Medulla oblongata (tissue), 1 donor: Measurements from ENCODE around the gene MASP2.
"Not testable (repeated sequence)": the region's sequence is repeated elsewhere in the genome, so short reads cannot be mapped to it uniquely, and the experiment has no call there.

ENCODE experiments used
- DNase-seq: peaks from one replicate; pipeline ENCODE4 v3.0.0-alpha.2; 2015; ENCODE audit errors: extremely low spot score

Gene MASP2

GRCh38 chr1:11046625-11047365 lies at the start of gene MASP2:
Gene MASP2, minus strand, starts transcription at chr1:11047239. Its CDS starts 32 bp downstream, at chr1:11047207.
- DNase-seq: no peak

DNA sequence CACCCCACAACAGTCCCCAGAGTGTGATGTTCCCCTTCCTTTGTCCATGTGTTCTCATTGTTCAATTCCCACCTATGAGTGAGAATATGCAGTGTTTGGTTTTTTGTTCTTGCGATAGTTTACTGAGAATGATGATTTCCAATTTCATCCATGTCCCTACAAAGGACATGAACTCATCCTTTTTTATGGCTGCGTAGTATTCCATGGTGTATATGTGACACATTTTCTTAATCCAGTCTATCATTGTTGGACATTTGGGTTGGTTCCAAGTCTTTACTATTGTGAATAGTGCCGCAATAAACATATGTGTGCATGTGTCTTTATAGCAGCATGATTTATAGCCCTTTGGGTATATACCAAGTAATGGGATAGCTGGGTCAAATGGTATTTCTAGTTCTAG lies 36.7 kb upstream of the MASP2 start:
- DNase-seq: not testable (repeated sequence)

DNA sequence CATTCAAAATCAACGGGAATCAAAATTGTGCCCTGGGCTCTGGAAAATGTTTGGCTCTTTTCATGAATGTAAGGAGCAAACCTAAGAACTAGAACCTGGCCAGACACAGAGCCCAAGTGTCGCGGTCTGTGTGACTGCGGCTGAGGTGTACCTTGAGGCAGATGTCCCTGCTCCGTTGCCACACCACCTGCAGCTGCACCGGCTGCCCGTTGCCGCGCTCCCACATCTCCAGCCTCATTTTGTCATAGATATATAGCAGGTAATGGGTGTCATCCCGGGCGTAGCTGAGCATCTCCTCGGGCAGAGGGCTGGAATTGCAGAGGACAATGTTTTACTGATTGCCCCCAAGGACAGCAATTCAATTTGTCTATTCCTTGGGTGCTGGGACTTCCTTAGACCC lies 33.9 kb upstream of the MASP2 start:
- no peak for DNase-seq

- no peak for DNase-seq
Measured at GRCh38 chr1:11078631-11079030, 31.6 kb upstream of the MASP2 start.

DNA sequence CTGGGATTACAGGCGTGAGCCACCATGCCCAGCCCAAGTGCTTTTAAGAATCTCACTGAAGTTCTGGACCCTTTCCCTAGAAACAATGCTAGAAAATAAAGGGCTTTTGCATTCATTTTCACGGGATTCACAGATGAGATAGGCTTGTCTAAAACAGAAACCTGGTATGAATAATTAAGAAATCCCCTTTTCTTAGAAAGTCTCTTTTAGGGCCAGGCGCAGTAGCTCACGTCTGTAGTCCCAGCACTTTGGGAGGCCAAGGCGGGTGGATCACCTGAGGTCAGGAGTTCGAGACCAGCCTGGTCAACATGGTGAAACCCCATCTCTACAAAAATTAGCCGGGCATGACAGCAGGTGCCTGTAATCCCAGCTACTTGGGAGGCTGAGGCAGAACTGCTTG lies 26.4 kb upstream of the MASP2 start:
- DNase-seq: not testable (repeated sequence)

GRCh38 chr1:11072216-11072917 lies 25.3 kb upstream of the MASP2 start:
- no peak for DNase-seq

GRCh38 chr1:11071463-11072215 lies 24.6 kb upstream of the MASP2 start:
- no peak for DNase-seq

GRCh38 chr1:11070876-11071275 lies 23.8 kb upstream of the MASP2 start:
- DNase-seq: no peak

- DNase-seq: peak; percentile 61
Measured at GRCh38 chr1:11068600-11069473, 21.8 kb upstream of the MASP2 start.

- peak; percentile 42 for DNase-seq
Measured at GRCh38 chr1:11067716-11068599, 20.9 kb upstream of the MASP2 start.

DNA sequence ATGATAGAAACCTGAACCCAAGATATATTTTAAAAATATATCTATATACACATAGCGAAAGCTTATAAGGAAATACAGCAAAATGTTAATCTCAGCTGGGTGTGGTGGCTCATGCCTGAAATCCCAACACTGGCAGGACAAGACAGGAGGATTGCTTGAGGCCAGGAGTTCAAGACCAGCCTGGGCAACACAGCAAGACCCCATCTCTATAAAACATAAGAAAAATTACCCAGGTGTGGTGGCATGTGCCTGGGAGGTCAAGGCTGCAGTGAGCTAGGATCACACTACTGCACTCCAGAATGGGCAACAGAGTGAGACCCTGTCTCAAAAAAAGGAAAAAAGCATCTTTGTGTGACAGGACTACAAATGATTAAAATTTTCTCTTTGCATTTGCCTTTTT lies 18.8 kb upstream of the MASP2 start:
- no peak for DNase-seq

- no peak for DNase-seq
Measured at GRCh38 chr1:11064942-11065341, 17.9 kb upstream of the MASP2 start.

DNA sequence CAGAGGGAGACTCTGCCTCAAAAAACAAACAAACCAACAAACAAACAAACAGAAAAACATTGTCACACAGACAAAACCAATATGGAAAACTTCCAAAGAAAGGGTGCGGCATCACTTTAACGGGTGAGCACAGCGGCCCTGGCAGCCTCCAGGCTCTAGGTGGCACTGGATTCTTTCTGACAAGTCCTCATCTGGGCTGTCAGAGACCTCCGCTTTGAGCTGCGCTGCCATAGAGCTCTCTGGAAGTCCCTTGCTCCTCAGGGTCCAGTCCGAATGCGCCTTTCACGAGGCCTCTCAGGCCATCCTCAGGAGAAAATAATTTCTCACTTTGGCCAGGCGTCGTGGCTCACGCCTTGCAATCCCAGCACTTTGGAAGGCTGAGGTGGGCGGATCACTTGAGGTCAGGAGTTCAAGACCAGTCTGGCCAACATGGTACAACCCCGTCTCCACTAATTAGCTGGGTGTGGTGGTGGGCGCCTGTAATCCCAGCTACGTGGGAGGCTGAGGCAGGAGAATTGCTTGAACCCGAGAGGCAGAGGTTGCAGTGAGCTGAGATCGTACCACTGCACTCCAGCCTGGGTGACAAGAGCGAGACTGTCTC lies 17.0 kb upstream of the MASP2 start:
- not testable (repeated sequence) for DNase-seq

- DNase-seq: no peak
Measured at GRCh38 chr1:11062965-11063401, 15.9 kb upstream of the MASP2 start.

DNA sequence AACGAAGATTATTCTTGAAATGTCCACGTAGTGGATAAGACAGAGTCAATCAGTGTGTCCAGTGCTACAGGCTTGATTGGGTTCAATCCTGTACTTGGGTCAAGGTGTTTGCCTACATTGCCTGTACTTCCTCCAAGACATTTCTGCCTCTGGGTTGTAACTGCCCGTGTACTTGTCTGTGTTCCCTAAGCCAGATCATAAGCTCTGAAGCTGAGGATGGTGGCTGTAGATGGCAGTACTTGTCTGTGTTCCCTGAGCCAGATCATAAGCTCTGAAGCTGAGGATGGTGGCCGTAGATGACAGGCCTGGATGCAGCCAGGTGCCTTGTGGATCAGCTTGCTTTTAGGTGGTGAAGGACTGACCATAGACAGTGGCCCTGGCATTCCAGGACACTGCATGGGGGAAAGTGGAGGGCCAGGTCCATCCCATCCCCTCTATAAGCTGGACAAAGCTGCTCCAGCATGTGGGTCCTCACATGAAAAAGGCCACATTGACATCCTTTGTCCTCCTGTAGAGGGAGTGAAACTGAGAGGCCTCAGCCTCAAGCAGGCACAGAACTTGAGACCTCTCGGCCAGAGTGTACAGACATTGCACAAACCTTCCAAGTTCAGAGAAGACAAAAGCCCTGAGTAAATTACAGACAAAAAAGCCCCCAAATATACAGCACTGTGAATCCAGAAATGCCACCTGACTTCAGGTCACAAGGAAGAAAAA lies 14.8 kb upstream of the MASP2 start:
- no peak for DNase-seq

DNA sequence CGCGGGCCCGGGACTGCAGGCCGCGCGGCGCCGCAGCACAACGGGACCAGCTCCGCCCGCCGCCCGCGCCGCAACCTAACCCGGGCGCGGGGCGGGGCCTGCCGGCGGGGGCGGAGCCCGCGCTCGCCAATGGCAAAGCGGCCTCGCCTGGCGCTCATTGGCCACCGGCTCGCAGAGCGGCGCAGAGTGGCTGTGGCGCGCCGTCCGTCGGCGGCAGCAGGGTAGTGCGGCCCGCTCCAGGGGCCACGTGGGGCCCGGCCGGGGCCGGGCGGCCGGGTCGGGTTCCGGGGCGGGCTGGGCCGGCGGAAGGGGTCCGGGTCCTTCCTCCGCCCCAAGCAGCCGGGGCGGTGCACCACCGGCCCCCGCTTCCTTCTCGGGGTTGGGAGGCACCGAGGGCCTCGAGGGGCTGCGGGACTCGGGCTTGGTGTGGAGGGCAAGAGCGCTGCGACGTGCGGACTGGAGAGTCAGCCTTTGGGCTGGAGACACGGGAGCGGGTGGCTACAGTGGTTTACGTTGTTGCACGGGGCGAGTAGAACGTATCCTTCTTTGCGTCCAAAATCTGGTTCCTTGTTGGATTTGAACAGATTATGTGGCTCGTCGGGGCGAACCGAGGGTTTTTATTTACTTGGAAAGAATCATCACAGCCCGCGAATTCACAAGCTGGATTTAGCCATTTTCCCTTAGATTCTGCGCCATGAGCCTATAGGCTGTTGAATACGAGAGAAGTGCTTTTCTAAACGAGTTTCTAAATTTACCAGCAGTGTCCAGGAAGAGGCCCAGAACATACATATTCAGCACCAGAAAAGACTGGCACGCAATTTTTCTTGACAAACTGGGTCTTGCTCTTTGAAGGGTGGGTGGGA lies 13.2 kb upstream of the MASP2 start, which contains the start of gene SRM:
TSS of gene SRM (minus strand) at position 51 of the 863 bp plus-strand sequence. CDS start 75 bp downstream, outside the sequence.
- DNase-seq: peak; percentile 95

- DNase-seq: no peak
Measured at GRCh38 chr1:11059155-11059967, 12.3 kb upstream of the MASP2 start.
